Bronchial epithelial cell (primary cell): ENCODE measurements around the gene PIEZO2. TPM values are rescaled to one million over a fixed set of nuclear protein-coding genes. Genes with fewer than 3 reads are reported as not detected.

Experiments used
- DNase-seq: peaks from one replicate; pipeline ENCODE4 v3.0.0-alpha.2; 2010; ENCODE audit warnings: low read depth
- FAIRE-seq: peaks from 2 replicates; lab custom pipeline; 2011; peaks lifted over from hg19 to GRCh38; lab: Jason Lieb, UNC
- H3K27me3 ChIP-seq: 2 replicates; pipeline ENCODE4 v1.5.1; 2011; ENCODE audit warnings: low read length; ENCODE audit not compliant: control insufficient read depth, insufficient read depth
- H3K36me3 ChIP-seq: 2 replicates; pipeline ENCODE4 v1.5.1; 2011; ENCODE audit warnings: low read length; ENCODE audit not compliant: control insufficient read depth, insufficient read depth
- H3K4me3 ChIP-seq: 2 replicates; pipeline ENCODE4 v1.5.1; 2011; ENCODE audit warnings: mild to moderate bottlenecking, low read depth, low read length, control low read depth
- total RNA-seq: library from RNA; depleted of rRNA; stranded (reverse); fragments of >200 nt; gene quantifications from 2 replicates; pipeline ENCODE4 v1.2.1, GENCODE V29; 2014
- TF ChIP-seq, protein P1 (sequence below): IDR thresholded peaks from 2 replicates; pipeline ENCODE4 v1.5.1; 2011; ENCODE audit warnings: mild to moderate bottlenecking, moderate library complexity, low read length, control low read depth, inconsistent platforms; ENCODE audit not compliant: insufficient read depth, severe bottlenecking

PIEZO2 gene
- total RNA-seq, 1 donor from 2014 or later = 1.3 TPM

GRCh38 chr18:11078491-11078890 lies 70.9 kb downstream of the PIEZO2 start:
- Histone ChIP-seq H3K36me3 (no peaks in the 10 kb centered on the region), H3K27me3 (no peaks in the 10 kb centered on the region), H3K4me3 (no peak overlapping the region)
- TF ChIP-seq, protein P1, sequence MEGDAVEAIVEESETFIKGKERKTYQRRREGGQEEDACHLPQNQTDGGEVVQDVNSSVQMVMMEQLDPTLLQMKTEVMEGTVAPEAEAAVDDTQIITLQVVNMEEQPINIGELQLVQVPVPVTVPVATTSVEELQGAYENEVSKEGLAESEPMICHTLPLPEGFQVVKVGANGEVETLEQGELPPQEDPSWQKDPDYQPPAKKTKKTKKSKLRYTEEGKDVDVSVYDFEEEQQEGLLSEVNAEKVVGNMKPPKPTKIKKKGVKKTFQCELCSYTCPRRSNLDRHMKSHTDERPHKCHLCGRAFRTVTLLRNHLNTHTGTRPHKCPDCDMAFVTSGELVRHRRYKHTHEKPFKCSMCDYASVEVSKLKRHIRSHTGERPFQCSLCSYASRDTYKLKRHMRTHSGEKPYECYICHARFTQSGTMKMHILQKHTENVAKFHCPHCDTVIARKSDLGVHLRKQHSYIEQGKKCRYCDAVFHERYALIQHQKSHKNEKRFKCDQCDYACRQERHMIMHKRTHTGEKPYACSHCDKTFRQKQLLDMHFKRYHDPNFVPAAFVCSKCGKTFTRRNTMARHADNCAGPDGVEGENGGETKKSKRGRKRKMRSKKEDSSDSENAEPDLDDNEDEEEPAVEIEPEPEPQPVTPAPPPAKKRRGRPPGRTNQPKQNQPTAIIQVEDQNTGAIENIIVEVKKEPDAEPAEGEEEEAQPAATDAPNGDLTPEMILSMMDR = no peak
- FAIRE-seq = no peak
- no peak for DNase-seq

DNA sequence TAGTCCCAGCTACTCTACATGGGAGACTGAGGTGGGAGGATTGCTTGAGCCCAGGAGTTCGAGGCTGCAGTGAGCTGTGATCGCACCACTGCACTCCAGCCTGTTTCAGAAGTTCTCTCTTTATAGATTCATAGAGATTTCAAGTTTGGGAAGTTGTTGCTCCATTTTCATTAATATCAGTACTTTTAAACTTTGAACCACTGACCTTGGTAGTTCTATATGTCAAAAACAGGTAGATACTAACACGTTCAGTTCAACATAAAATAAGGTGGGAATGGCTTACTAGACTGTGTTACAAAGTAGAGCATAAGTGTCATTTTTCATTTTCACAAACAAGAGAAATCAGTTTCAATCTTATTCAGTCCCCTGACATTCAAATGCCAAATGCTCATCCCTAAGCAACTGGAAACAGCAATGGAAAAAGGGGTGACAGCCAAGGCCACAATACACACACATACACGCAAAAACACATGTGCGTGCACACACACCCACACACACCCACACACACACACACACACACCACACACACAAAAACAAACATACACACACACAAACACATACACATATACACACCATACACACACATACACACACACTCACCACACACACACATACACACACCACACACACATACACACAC lies 71.7 kb downstream of the PIEZO2 start:
- Histone ChIP-seq H3K4me3 (no peak overlapping the region), H3K36me3 (no peaks in the 10 kb centered on the region), H3K27me3 (no peaks in the 10 kb centered on the region)
- DNase-seq = no peak
- peak; percentile 28 for FAIRE-seq
- TF ChIP-seq, protein P1 = no peak

- Histone ChIP-seq H3K4me3 (no peak overlapping the region), H3K36me3 (no peaks in the 10 kb centered on the region), H3K27me3 (no peaks in the 10 kb centered on the region)
- FAIRE-seq (no peak), DNase-seq (no peak)
- TF ChIP-seq, protein P1 = no peak
Observed at GRCh38 chr18:11074889-11075288, 74.5 kb downstream of the PIEZO2 start.

- no peaks in the 10 kb centered on the region for H3K36me3 ChIP-seq
- FAIRE-seq (no peak), DNase-seq (no peak)
- no peak overlapping the region for H3K4me3 ChIP-seq
- TF ChIP-seq, protein P1 = no peak
- no peaks in the 10 kb centered on the region for H3K27me3 ChIP-seq
Observed at GRCh38 chr18:11073971-11074370, 75.4 kb downstream of the PIEZO2 start.

DNA sequence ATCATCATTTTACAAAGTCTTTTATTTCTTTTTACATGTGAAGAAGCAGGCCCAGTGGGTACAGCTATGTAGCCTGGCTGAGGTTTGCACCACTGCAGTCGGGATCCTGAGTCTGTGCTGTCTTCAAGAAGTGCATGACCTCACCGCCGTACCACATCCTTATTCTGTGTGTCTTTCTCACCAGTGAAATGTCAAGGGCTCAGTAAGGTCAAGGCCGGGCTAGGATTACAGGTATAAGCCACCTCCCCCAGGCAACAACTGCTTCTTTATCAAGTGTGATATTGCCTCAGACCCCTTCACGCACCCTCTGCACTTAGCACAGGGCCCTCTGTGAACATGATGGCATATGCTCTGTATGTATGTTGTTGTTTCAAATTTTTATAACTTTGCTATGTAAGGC lies 76.7 kb downstream of the PIEZO2 start:
- FAIRE-seq (no peak), DNase-seq (no peak)
- TF ChIP-seq, protein P1 = no peak
- Histone ChIP-seq H3K36me3 (no peaks in the 10 kb centered on the region), H3K27me3 (no peaks in the 10 kb centered on the region), H3K4me3 (no peak overlapping the region)

GRCh38 chr18:11071300-11071699 lies 78.1 kb downstream of the PIEZO2 start:
- FAIRE-seq (no peak), DNase-seq (no peak)
- Histone ChIP-seq H3K27me3 (no peaks in the 10 kb centered on the region), H3K4me3 (no peak overlapping the region), H3K36me3 (no peaks in the 10 kb centered on the region)
- TF ChIP-seq, protein P1 = no peak
